HEK293 (cell line): Measurements from ENCODE around the gene TIPRL.
"Not testable (repeated sequence)": the region's sequence is repeated elsewhere in the genome, so short reads cannot be mapped to it uniquely, and the experiment has no call there.

ENCODE experiments used
- CTCF ChIA-PET: fragments of 350-600 bp; formaldehyde crosslinking; extraction: SDS; loops from one replicate; lab custom pipeline; 2021; ENCODE audit warnings: antibody characterized with exemption; lab: Yijun Ruan, JAX
- POLR2A ChIA-PET: fragments of 300-600 bp; formaldehyde crosslinking; extraction: SDS; loops from one replicate; lab custom pipeline; 2020; ENCODE audit warnings: antibody characterized with exemption, inconsistent platforms; lab: Yijun Ruan, JAX
- H3K27ac ChIP-seq: fragments of 200-500 bp; sonication (Bioruptor generic); 2 replicates; pipeline ENCODE4 v1.5.1; 2014; ENCODE audit warnings: low read depth, low read length, control low read depth, inconsistent platforms; ENCODE audit errors: extremely low read depth
- H3K36me3 ChIP-seq, 2 experiments: fragments of 200-500 bp in 1 of 2; sonication (Bioruptor generic) in 1 of 2; 1 replicate in 1 of 2; 2 replicates in 1 of 2; pipeline ENCODE4 v1.5.1; 2014 to 2017; ENCODE audit warnings: inconsistent platforms in 2 of 2, low read length in 2 of 2; ENCODE audit not compliant: control insufficient read depth in 2 of 2, insufficient read depth in 1 of 2
- H3K4me1 ChIP-seq: fragments of 200-500 bp; sonication (Bioruptor generic); 2 replicates; pipeline ENCODE4 v1.5.1; 2014; ENCODE audit warnings: mild to moderate bottlenecking, low read length, inconsistent platforms; ENCODE audit not compliant: control insufficient read depth, insufficient read depth
- H3K4me3 ChIP-seq: 2 replicates; pipeline ENCODE4 v1.5.1; 2011; ENCODE audit warnings: low read depth, mild to moderate bottlenecking, control low read depth, low read length, moderate library complexity
- H3K9me3 ChIP-seq: fragments of 200-500 bp; sonication (Bioruptor generic); 2 replicates; pipeline ENCODE4 v1.5.1; 2014; ENCODE audit warnings: low read depth, low read length, inconsistent platforms; ENCODE audit not compliant: control insufficient read depth, insufficient read depth
- IKZF3 ChIP-seq: fragments of 450-650 bp; IDR thresholded peaks from 2 replicates; pipeline ENCODE4 v1.5.0; 2018; ENCODE audit warnings: missing biosample characterization, mild to moderate bottlenecking, missing genetic modification characterization, moderate library complexity
- ZBTB20 ChIP-seq: fragments of 450-650 bp; formaldehyde crosslinking; IDR thresholded peaks from 2 replicates; pipeline ENCODE4 v1.5.1; 2016; ENCODE audit warnings: missing biosample characterization, missing genetic modification characterization
- ZFP3 ChIP-seq: fragments of 450-650 bp; formaldehyde crosslinking; IDR thresholded peaks from 2 replicates; pipeline ENCODE4 v1.5.1; 2016; ENCODE audit warnings: low read depth, missing biosample characterization, missing genetic modification characterization
- ZFP37 ChIP-seq: fragments of 450-650 bp; formaldehyde crosslinking; IDR thresholded peaks from 2 replicates; pipeline ENCODE4 v1.5.1; 2016; ENCODE audit warnings: missing biosample characterization, missing genetic modification characterization
- ZFP69B ChIP-seq: fragments of 450-650 bp; formaldehyde crosslinking; IDR thresholded peaks from 2 replicates; pipeline ENCODE4 v1.5.1; 2016; ENCODE audit warnings: missing biosample characterization, missing genetic modification characterization
- ZNF132 ChIP-seq: fragments of 450-650 bp; formaldehyde crosslinking; IDR thresholded peaks from 2 replicates; pipeline ENCODE4 v1.5.1; 2017; ENCODE audit warnings: missing biosample characterization, missing genetic modification characterization, borderline replicate concordance
- ZNF140 ChIP-seq: fragments of 450-650 bp; formaldehyde crosslinking; IDR thresholded peaks from 2 replicates; pipeline ENCODE4 v1.5.1; 2016; ENCODE audit warnings: missing biosample characterization, missing genetic modification characterization
- ZNF16 ChIP-seq: fragments of 450-650 bp; formaldehyde crosslinking; IDR thresholded peaks from 2 replicates; pipeline ENCODE4 v1.5.1; 2016; ENCODE audit warnings: low read depth, missing biosample characterization, missing genetic modification characterization
- ZNF302 ChIP-seq: fragments of 450-650 bp; formaldehyde crosslinking; IDR thresholded peaks from 2 replicates; pipeline ENCODE4 v1.5.1; 2016; ENCODE audit warnings: missing biosample characterization, missing genetic modification characterization, low read depth
- ZNF324 ChIP-seq: fragments of 450-650 bp; formaldehyde crosslinking; IDR thresholded peaks from 2 replicates; pipeline ENCODE4 v1.5.1; 2016; ENCODE audit warnings: missing biosample characterization, missing genetic modification characterization
- ZNF335 ChIP-seq: fragments of 450-650 bp; formaldehyde crosslinking; conservative IDR thresholded peaks from 2 replicates; pipeline ENCODE4 v1.5.1; 2016; ENCODE audit warnings: missing biosample characterization, missing genetic modification characterization
- ZNF416 ChIP-seq: fragments of 450-650 bp; formaldehyde crosslinking; IDR thresholded peaks from 2 replicates; pipeline ENCODE4 v1.5.1; 2016; ENCODE audit warnings: missing biosample characterization, missing genetic modification characterization
- ZNF433 ChIP-seq: fragments of 450-650 bp; formaldehyde crosslinking; IDR thresholded peaks from 2 replicates; pipeline ENCODE4 v1.5.1; 2016; ENCODE audit warnings: missing biosample characterization, missing genetic modification characterization, low read depth
- ZNF561 ChIP-seq: fragments of 450-650 bp; IDR thresholded peaks from 2 replicates; pipeline ENCODE4 v1.5.1; 2018; ENCODE audit warnings: missing biosample characterization, missing genetic modification characterization, borderline replicate concordance
- TF ChIP-seq, protein P1 (sequence below): fragments of 450-650 bp; formaldehyde crosslinking; IDR thresholded peaks from 2 replicates; pipeline ENCODE4 v1.5.1; 2017; ENCODE audit warnings: missing biosample characterization, missing genetic modification characterization
- TF ChIP-seq, protein P2 (sequence below): fragments of 450-650 bp; formaldehyde crosslinking; IDR thresholded peaks from 2 replicates; pipeline ENCODE4 v1.5.1; 2017; ENCODE audit warnings: missing biosample characterization, mild to moderate bottlenecking, missing genetic modification characterization, moderate library complexity
- TF ChIP-seq, protein P3 (sequence below): fragments of 450-650 bp; formaldehyde crosslinking; IDR thresholded peaks from 2 replicates; pipeline ENCODE4 v1.5.1; 2016; ENCODE audit warnings: missing biosample characterization, missing genetic modification characterization, low read depth
- TF ChIP-seq, protein P4 (sequence below): fragments of 450-650 bp; formaldehyde crosslinking; IDR thresholded peaks from 2 replicates; pipeline ENCODE4 v1.5.1; 2016; ENCODE audit warnings: missing biosample characterization, missing genetic modification characterization
- TF ChIP-seq, protein P5 (sequence below): fragments of 450-650 bp; formaldehyde crosslinking; IDR thresholded peaks from 2 replicates; pipeline ENCODE4 v1.5.1; 2016; ENCODE audit warnings: missing biosample characterization, missing genetic modification characterization
- TF ChIP-seq, protein P6 (sequence below): fragments of 450-650 bp; formaldehyde crosslinking; IDR thresholded peaks from 2 replicates; pipeline ENCODE4; 2016; ENCODE audit warnings: missing biosample characterization, missing genetic modification characterization

Gene TIPRL

DNA sequence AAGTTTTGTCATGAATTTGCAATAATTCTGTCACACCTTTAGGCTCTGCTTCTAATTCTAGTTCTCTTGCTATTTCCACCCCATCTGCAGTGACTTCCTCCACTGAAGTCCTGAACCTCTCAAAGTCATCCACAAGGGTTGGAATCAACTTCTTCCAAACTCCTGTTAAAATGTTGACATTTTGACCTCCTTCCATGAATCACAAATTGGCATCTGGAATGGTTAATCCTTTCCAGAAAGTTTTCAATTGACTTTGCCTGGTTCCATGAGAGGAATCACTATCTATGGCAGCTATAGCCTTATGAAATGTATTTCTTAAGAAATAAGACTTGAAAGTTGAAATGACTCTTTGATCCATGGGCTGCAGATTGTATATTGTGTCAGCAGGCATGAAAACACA, 27.3 kb downstream of the TIPRL start:
- Histone ChIP-seq H3K27ac (no peak overlapping the region), H3K4me3 (no peak overlapping the region), H3K9me3 (no peaks in the 10 kb centered on the region), H3K4me1 (no peaks in the 10 kb centered on the region), H3K36me3 (peaks cover 2 to 5% of the 10 kb centered on the region in 2 experiments; a peak in 2 of 3 replicates)
- TF ChIP-seq ZFP3: no peak
- TF ChIP-seq ZNF433 (tag by site-specific recombination): no peak
- TF ChIP-seq ZNF416 (tag by site-specific recombination): no peak
- no peak for TF ChIP-seq ZNF16 (tag by site-specific recombination)
- no peak for TF ChIP-seq ZNF324 (tag by site-specific recombination)
- no peak for TF ChIP-seq ZNF561 (tag by site-specific recombination)
- TF ChIP-seq, protein P1, sequence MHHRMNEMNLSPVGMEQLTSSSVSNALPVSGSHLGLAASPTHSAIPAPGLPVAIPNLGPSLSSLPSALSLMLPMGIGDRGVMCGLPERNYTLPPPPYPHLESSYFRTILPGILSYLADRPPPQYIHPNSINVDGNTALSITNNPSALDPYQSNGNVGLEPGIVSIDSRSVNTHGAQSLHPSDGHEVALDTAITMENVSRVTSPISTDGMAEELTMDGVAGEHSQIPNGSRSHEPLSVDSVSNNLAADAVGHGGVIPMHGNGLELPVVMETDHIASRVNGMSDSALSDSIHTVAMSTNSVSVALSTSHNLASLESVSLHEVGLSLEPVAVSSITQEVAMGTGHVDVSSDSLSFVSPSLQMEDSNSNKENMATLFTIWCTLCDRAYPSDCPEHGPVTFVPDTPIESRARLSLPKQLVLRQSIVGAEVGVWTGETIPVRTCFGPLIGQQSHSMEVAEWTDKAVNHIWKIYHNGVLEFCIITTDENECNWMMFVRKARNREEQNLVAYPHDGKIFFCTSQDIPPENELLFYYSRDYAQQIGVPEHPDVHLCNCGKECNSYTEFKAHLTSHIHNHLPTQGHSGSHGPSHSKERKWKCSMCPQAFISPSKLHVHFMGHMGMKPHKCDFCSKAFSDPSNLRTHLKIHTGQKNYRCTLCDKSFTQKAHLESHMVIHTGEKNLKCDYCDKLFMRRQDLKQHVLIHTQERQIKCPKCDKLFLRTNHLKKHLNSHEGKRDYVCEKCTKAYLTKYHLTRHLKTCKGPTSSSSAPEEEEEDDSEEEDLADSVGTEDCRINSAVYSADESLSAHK (tag by site-specific recombination): no peak
- TF ChIP-seq, protein P2, sequence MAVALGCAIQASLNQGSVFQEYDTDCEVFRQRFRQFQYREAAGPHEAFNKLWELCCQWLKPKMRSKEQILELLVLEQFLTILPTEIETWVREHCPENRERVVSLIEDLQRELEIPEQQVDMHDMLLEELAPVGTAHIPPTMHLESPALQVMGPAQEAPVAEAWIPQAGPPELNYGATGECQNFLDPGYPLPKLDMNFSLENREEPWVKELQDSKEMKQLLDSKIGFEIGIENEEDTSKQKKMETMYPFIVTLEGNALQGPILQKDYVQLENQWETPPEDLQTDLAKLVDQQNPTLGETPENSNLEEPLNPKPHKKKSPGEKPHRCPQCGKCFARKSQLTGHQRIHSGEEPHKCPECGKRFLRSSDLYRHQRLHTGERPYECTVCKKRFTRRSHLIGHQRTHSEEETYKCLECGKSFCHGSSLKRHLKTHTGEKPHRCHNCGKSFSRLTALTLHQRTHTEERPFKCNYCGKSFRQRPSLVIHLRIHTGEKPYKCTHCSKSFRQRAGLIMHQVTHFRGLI (tag by site-specific recombination): no peak
- TF ChIP-seq, protein P3, sequence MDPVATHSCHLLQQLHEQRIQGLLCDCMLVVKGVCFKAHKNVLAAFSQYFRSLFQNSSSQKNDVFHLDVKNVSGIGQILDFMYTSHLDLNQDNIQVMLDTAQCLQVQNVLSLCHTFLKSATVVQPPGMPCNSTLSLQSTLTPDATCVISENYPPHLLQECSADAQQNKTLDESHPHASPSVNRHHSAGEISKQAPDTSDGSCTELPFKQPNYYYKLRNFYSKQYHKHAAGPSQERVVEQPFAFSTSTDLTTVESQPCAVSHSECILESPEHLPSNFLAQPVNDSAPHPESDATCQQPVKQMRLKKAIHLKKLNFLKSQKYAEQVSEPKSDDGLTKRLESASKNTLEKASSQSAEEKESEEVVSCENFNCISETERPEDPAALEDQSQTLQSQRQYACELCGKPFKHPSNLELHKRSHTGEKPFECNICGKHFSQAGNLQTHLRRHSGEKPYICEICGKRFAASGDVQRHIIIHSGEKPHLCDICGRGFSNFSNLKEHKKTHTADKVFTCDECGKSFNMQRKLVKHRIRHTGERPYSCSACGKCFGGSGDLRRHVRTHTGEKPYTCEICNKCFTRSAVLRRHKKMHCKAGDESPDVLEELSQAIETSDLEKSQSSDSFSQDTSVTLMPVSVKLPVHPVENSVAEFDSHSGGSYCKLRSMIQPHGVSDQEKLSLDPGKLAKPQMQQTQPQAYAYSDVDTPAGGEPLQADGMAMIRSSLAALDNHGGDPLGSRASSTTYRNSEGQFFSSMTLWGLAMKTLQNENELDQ (tag by site-specific recombination): no peak
- no peak for TF ChIP-seq ZFP69B (tag by site-specific recombination)
- TF ChIP-seq ZFP37 (tag by site-specific recombination): no peak
- TF ChIP-seq IKZF3 (tag by site-specific recombination): no peak
- ChIA-PET POLR2A (no interaction called here), CTCF (interaction anchor here (0.6 kb wide), 2 partner anchors 10 to 405 kb away, joined by 3 to 6 read pairs; no protein-coding TSS in a partner anchor)

DNA sequence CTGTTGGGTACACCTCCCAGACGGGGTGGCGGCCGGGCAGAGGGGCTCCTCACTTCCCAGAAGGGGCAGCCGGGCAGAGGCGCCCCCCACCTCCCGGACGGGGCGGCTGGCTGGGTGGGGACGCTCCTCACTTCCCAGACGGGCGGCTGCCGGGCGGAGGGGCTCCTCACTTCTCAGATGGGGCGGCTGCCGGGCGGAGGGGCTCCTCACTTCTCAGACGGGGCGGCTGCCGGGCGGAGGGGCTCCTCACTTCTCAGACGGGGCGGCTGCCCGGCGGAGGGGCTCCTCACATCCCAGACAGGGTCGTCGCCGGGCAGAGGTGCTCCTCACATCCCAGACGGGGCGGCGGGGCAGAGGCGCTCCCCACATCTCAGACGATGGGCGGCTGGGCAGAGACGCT, 28.9 kb downstream of the TIPRL start:
- H3K9me3 ChIP-seq, H3K4me3 ChIP-seq, CTCF ChIA-PET, H3K4me1 ChIP-seq, H3K27ac ChIP-seq, H3K36me3 ChIP-seq, POLR2A ChIA-PET: not testable (repeated sequence)

DNA sequence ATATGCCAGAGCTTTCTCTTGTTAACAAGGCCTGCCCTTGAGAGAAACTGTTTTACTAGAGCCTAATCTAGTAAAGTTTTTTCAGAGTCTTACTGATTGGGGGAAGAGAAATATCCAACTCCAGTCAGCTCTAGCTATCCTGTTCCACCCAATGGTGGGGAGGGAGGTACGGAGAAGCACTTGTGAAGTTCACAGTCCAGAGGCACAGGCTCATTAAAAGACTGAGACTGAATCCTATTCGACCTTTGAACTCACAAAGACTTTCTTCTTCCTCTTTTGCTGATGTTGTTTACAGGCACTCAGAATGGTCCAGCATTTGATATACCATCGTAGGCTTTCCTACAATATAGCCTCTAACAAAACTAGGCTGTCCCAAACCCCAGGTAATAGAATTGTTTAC, 31.6 kb downstream of the TIPRL start:
- TF ChIP-seq, protein P4, sequence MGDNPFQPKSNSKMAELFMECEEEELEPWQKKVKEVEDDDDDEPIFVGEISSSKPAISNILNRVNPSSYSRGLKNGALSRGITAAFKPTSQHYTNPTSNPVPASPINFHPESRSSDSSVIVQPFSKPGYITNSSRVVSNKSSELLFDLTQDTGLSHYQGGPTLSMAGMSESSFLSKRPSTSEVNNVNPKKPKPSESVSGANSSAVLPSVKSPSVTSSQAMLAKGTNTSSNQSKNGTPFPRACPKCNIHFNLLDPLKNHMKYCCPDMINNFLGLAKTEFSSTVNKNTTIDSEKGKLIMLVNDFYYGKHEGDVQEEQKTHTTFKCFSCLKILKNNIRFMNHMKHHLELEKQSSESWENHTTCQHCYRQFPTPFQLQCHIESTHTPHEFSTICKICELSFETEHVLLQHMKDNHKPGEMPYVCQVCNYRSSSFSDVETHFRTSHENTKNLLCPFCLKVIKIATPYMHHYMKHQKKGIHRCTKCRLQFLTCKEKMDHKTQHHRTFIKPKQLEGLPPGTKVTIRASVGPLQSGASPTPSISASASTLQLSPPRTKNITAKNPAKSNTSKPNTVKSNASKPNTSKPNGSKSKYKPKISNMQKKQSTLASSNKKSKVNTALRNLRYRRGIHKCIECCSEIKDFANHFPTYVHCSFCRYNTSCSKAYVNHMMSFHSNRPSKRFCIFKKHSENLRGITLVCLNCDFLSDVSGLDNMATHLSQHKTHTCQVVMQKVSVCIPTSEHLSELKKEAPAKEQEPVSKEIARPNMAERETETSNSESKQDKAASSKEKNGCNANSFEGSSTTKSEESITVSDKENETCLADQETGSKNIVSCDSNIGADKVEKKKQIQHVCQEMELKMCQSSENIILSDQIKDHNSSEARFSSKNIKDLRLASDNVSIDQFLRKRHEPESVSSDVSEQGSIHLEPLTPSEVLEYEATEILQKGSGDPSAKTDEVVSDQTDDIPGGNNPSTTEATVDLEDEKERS (tag by site-specific recombination): no peak
- TF ChIP-seq ZBTB20 (tag by site-specific recombination) (no peak), ZNF302 (tag by site-specific recombination) (no peak), ZNF132 (tag by site-specific recombination) (no peak), ZNF335 (tag by site-specific recombination) (no peak), ZNF140 (tag by site-specific recombination) (no peak)
- TF ChIP-seq, protein P5, sequence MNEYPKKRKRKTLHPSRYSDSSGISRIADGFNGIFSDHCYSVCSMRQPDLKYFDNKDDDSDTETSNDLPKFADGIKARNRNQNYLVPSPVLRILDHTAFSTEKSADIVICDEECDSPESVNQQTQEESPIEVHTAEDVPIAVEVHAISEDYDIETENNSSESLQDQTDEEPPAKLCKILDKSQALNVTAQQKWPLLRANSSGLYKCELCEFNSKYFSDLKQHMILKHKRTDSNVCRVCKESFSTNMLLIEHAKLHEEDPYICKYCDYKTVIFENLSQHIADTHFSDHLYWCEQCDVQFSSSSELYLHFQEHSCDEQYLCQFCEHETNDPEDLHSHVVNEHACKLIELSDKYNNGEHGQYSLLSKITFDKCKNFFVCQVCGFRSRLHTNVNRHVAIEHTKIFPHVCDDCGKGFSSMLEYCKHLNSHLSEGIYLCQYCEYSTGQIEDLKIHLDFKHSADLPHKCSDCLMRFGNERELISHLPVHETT (tag by site-specific recombination): no peak
- TF ChIP-seq, protein P6, sequence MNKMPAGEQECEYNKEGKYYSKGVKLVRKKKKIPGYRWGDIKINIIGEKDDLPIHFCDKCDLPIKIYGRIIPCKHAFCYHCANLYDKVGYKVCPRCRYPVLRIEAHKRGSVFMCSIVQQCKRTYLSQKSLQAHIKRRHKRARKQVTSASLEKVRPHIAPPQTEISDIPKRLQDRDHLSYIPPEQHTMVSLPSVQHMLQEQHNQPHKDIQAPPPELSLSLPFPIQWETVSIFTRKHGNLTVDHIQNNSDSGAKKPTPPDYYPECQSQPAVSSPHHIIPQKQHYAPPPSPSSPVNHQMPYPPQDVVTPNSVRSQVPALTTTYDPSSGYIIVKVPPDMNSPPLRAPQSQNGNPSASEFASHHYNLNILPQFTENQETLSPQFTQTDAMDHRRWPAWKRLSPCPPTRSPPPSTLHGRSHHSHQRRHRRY: no peak
- no peaks in the 10 kb centered on the region for H3K4me1 ChIP-seq
- ChIA-PET POLR2A (no interaction called here), CTCF (no interaction called here)
- H3K9me3 ChIP-seq: no peaks in the 10 kb centered on the region
- no peak overlapping the region for H3K27ac ChIP-seq
- no peak overlapping the region for H3K4me3 ChIP-seq
- no peaks in the 10 kb centered on the region for H3K36me3 ChIP-seq
